ENCODE measurements around the gene DACT2. TPM values are rescaled to one million over a fixed set of nuclear protein-coding genes. Genes with fewer than 3 reads are reported as not detected.

DACT2 gene
- total RNA-seq, 1 donor from 2014 or later = 0.36 TPM

GRCh38 chr6:168330403-168330802 is 10.8 kb upstream of the DACT2 start:
- H3K27ac ChIP-seq = no peak overlapping the region
- TF ChIP-seq CTCF (IDR thresholded peaks at IDR 0.05) (no peak), EZH2 (IDR thresholded peaks at IDR 0.05) (no peak), EZH2phosphoT487 (IDR thresholded peaks at IDR 0.05) (no peak)
- H3K4me1 Mint-ChIP-seq = peaks cover 24% of the 10 kb centered on the region
- H3K4me2 ChIP-seq = no peak overlapping the region
- H4K20me1 ChIP-seq (ENCODE audit: low read depth) = no peaks in the 10 kb centered on the region
- DNase-seq (ENCODE audit: low spot score) = no peak
- no peaks in the 10 kb centered on the region for H3K9me3 Mint-ChIP-seq
- H3K4me1 ChIP-seq = peaks cover 22% of the 10 kb centered on the region
- H3K9ac ChIP-seq = no peak overlapping the region
- H3K27ac Mint-ChIP-seq = no peak overlapping the region
- no peaks in the 10 kb centered on the region for H3K79me2 ChIP-seq (ENCODE audit: low read depth)
- peaks cover 2% of the 10 kb centered on the region for H3K27me3 Mint-ChIP-seq (ENCODE audit: insufficient read depth, low read depth)
- H3K4me3 Mint-ChIP-seq = no peak overlapping the region
- H3K27me3 ChIP-seq = no peaks in the 10 kb centered on the region
- no peak overlapping the region for H2AFZ ChIP-seq (replicated peaks)
- no peaks in the 10 kb centered on the region for H3K36me3 ChIP-seq
- no peaks in the 10 kb centered on the region for H3F3A ChIP-seq (ENCODE audit: low read depth)
- no peak overlapping the region for H3K4me3 ChIP-seq
- no peaks in the 10 kb centered on the region for H3K36me3 Mint-ChIP-seq
- no peaks in the 10 kb centered on the region for H3K9me3 ChIP-seq (ENCODE audit: low read depth)

DNA sequence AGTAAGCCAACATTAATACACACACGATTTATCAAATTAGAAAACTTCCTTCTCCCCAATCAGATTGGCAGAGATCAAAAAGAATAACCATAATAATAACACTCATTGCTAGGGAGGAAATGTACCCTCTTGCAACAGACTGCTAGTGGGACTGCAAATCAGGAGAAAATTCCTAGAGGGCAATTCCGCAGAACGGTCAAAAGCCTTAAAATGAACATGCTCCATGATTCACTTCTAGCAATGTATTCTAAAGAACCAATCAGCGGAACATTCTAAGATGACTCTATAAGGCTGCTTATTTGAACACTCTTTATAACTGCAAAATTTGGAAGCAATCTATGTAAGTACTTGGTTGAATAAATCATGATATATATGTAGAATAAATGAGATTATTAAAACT is 8.5 kb upstream of the DACT2 start:
- TF ChIP-seq CTCF (IDR thresholded peaks at IDR 0.05) (no peak), EZH2 (IDR thresholded peaks at IDR 0.05) (no peak), EZH2phosphoT487 (IDR thresholded peaks at IDR 0.05) (no peak)
- no peak overlapping the region for H3K27ac ChIP-seq
- peaks cover 21% of the 10 kb centered on the region for H3K4me1 Mint-ChIP-seq
- H3K79me2 ChIP-seq (ENCODE audit: low read depth) = no peaks in the 10 kb centered on the region
- H3K27me3 Mint-ChIP-seq (ENCODE audit: insufficient read depth, low read depth) = no peaks in the 10 kb centered on the region
- no peaks in the 10 kb centered on the region for H3K9me3 ChIP-seq (ENCODE audit: low read depth)
- H3K4me3 Mint-ChIP-seq = no peak overlapping the region
- no peak overlapping the region for H3K27ac Mint-ChIP-seq
- H3K9ac ChIP-seq = no peak overlapping the region
- no peak overlapping the region for H2AFZ ChIP-seq (replicated peaks)
- H3K4me3 ChIP-seq = no peak overlapping the region
- H3K4me2 ChIP-seq = no peak overlapping the region
- no peak for DNase-seq (ENCODE audit: low spot score)
- no peaks in the 10 kb centered on the region for H3K36me3 ChIP-seq
- no peaks in the 10 kb centered on the region for H3F3A ChIP-seq (ENCODE audit: low read depth)
- peaks cover 22% of the 10 kb centered on the region for H3K4me1 ChIP-seq
- no peaks in the 10 kb centered on the region for H4K20me1 ChIP-seq (ENCODE audit: low read depth)
- H3K27me3 ChIP-seq = no peaks in the 10 kb centered on the region
- H3K36me3 Mint-ChIP-seq = no peaks in the 10 kb centered on the region
- H3K9me3 Mint-ChIP-seq = no peaks in the 10 kb centered on the region

DNA sequence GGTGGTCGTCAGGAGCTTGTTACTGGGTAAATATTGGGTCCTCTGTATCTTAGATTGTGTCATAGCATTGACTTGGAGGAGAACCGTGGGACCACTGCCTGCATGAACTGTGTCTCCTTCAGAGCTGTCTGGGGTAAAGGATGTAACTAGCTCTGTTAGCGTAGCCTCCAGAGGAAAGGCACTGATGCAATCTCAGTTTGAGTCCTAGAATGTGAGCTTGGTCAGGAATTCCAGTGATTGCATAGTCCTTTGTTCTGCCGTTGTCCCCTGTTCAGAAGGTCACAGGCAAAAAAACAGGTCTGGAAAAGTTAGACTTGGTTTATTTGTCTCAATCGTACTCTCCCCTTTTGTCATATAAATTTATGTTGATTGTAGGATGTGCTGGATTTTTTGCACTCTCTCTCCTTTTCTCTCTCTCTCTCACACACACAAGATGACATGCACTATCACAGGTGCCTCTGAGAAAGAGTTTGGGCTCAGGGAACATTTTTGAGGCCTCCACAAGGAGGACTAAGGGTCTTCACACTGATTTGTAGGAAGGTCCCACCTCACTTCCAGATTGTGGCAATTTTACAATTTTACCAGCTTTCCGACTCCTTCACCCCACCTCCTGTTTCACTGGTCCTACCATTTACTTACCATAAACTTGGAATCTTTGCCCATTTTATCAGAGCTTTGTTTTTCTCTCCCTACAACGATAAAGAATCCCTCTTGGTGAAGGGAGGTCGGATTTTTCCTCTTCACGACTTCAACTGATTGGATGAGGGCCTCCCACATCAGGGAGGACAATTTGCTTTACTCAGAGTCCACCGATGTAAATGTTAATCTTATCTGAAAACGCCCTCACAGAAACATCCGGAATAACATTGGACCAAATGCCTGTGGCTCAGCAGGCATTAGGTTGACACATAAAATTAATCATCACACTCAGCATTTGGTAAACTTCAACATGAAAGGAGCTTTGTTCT is 7.0 kb upstream of the DACT2 start:
- no peaks in the 10 kb centered on the region for H3K36me3 Mint-ChIP-seq
- H3K9me3 Mint-ChIP-seq = peaks cover 5% of the 10 kb centered on the region
- DNase-seq (ENCODE audit: low spot score) = peak; percentile 47
- peak overlapping the region; percentile 33 for H3K27ac Mint-ChIP-seq
- no peaks in the 10 kb centered on the region for H3K36me3 ChIP-seq
- no peaks in the 10 kb centered on the region for H3K27me3 ChIP-seq
- H3K27ac ChIP-seq = no peak overlapping the region
- no peaks in the 10 kb centered on the region for H3F3A ChIP-seq (ENCODE audit: low read depth)
- H3K4me1 Mint-ChIP-seq = peaks cover 16% of the 10 kb centered on the region
- H2AFZ ChIP-seq (replicated peaks) = peak overlapping the region; percentile 17
- H3K79me2 ChIP-seq (ENCODE audit: low read depth) = no peaks in the 10 kb centered on the region
- no peak overlapping the region for H3K9ac ChIP-seq
- no peak overlapping the region for H3K4me3 ChIP-seq
- H3K4me2 ChIP-seq = no peak overlapping the region
- H3K4me1 ChIP-seq = peaks cover 12% of the 10 kb centered on the region
- H3K4me3 Mint-ChIP-seq = no peak overlapping the region
- no peaks in the 10 kb centered on the region for H3K9me3 ChIP-seq (ENCODE audit: low read depth)
- TF ChIP-seq EZH2 (IDR thresholded peaks at IDR 0.05) = no peak
- TF ChIP-seq EZH2phosphoT487 (IDR thresholded peaks at IDR 0.05) = no peak
- no peak for TF ChIP-seq CTCF (IDR thresholded peaks at IDR 0.05)
- no peaks in the 10 kb centered on the region for H3K27me3 Mint-ChIP-seq (ENCODE audit: insufficient read depth, low read depth)
- no peaks in the 10 kb centered on the region for H4K20me1 ChIP-seq (ENCODE audit: low read depth)

All from neural progenitor cell (in vitro differentiated cells).